NCI-H2107 treated with DMSO at 0.1 percent for 48 hours (cell line): ENCODE data around the gene BCAS4.

ENCODE experiments used
- DNase-seq: peaks from one replicate; lab custom pipeline; 2025; ENCODE audit not compliant: unreplicated experiment; lab: John Stamatoyannopoulos, UW

BCAS4 gene

DNA sequence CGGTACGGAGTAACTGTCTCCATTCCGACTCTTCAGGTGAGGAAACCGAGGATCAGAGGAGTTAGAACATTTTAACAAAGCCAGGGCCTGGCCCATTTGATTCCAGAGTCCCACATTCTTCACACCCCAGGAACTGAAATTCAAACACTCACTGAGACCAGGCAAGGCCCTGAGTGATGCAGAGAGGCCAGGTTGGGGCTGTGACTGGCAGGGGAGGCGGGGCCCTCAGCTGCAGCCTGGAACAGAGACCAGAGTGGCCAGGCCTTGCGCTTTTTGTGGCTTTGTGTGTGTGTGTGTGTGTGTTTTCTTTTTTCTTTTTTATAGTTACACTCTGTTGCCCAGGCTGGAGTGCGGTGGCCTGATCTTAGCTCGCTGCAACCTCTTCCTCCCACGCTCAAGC lies 57.2 kb downstream of the BCAS4 start:
- no peak for DNase-seq

DNA sequence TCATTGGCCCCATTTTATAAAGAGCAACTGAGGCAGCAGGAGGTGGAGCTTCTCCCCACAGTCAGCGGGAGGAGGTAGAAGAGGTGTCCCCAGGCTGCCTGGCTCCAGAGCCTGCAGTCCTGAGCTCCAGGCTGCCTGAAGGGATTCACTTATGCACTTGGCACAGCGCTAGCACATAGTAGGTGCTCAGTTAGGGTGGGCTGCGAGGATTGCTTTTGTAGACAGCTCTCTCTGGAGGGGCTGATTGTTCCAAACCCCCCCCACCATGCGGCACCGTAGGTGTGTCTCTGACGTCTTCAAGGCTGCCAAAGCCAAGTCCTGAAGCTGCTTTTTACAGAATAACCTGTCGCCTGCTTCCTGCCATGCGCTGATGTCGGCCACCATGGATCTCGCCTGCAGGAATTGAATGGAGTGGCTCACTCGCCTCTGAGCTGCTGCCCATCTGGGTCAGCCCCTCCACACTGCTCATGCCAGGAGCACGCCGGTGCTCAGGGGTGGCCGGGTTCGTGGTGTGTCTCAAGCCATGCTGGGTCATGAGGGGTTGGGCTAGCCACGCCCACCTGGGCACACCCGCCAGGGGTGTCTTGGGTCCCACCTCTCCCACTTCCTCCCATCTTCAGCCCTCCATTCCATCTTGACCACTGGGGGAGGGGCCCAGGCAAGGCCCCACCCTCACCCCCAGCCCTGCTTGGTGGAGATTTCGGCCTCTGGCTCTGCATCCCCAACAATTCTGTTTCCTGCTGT lies 59.8 kb downstream of the BCAS4 start:
- DNase-seq, result no peak

DNA sequence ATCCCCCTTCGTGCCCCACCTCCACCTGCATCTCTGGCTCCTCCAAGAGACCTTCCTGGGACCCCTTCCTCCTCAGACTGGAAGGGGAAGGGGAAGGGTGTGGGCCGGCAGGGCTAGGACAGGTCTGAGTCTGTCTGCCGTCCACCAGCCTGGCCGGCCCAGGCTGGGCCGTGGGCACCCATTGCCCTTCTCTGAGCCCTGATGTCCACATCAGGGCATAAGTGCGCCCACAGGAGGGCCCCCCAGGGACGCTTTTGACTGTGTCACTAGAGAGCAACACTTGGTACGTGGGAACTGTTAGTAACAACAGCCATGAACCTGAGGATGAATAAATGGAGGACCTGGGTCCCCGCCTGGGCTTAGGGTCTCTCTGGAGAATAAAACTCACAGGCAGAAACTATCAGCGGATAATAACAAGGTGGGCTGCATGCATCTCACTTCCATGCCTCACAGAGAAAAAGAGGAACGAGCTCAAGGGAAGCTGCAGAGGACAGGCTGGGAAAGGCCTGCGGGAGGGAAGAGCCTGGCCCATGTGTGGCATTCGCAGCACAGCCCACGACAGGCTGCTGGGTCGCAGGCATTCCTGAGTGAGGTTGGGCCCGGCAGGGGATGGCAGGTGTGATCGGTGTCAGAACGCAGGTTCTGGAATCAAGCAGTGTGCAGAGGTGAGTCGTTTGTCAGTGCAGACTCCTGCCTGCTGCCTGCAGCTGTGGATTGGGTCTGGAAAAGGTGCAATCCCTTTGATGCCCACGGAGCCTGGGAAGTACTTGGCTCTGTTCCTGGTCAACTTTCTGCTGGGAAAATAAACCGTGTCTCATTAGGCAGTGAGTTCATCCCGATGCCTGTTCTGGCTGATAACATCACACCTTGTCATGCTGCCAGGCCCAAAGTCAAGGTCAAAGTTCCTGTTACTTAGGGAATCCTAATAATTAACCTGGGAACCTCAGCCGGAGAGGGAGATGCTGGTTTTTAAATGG lies 60.9 kb downstream of the BCAS4 start:
- DNase-seq, result peak; percentile 22

DNA sequence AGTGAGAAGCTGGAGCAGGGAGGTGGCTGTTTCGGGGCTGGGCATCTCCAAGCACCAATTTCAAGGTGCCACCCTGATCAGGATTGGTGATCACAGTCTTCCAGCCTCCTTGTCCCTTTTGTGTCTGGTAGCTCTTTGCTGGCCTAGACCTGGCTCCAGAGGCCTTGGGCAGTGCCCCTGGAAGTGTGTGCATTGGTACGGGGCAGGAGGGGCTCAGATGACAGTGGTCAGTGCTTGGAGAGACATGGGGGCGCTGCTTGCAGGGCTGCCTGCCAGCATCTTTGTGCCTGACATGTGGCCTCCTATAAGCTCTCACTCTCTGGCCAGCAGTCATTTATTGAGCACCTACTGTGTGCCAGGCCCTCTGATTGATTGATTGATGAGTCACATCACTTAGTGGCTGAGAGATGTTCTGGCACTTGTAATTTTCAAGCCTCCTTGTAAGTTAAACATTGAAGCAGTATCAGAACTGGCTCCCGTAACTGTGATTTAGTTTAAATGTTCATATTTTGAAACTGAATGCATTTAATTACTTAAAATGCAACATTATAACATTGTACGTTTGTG lies 61.7 kb downstream of the BCAS4 start:
- DNase-seq, result no peak

DNA sequence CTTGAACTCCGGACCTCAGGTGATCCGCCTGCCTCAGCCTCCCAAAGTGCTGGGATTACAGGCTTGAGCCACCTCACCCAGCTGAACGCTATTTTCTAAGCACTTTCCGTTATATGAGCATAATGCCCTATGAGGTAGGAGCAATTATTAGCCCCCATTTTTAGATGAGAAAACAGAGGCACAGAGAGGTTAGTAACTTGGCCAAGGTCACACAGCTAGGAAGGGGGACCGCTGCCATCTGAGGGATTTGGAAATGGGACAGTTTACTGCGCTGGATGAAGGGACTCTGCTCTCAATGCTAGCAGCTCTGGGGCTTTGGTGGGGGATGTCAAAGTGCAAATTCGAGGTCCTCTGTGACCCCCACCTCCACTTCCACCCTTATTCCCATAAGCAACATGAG lies 62.5 kb downstream of the BCAS4 start:
- DNase-seq, result no peak

DNA sequence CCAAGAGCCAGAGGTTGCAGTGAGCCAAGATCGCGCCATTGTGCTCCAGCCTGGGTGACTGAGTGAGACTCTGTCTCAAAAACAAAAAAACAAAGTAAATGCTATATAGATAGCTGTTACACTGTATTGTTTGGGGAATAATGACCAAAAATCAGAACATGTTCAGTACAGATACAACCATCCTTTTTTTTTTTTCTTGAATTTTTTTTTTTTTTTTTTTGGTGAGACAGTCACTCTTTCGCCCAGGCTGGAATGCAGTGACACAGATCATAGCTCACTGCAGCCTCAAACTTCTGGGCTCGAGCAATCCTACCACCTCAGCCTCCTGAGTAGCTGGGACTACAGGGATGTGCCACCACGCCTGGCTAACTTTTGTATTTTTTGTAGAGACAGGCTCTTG lies 63.7 kb downstream of the BCAS4 start:
- DNase-seq, result no peak

DNA sequence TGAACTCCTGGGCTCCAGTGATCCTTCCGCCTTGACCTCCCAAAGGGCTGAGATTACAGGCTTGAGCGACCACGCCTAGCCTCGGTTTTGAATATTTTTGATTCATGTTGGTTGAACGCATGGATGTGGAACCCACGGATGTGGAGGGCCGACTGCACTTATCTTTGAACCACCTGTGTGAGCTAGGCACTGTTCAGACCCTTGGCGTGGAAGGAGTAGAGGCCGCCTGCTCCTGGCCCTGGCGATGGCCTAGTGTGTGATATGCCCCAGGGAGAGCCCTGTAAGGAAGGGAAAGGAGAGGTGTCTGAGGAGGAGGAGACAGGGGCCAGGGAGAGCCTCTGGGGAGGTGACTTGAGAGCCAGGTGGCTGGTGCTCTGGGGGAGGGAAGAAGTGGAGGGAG lies 64.3 kb downstream of the BCAS4 start:
- no peak for DNase-seq

DNA sequence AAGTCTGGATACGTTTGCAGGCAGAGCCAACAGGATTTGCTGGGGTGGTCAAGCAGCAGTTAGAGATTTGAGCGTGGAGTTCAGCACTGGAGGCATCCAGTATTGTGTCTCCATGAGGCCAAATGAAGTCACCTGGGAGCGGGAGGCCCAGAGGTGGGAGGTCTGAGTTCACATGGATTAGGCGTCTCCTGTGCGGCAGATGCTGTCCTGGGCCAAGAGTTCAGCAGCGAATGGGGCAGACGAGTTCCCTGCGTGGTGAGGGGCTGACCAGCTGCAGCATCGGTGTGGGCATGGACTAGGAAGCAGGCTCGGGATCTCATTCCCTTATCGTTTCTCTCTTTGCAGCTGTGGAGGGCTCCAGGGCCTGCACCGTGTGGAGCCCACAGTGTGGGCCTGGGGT lies 66.2 kb downstream of the BCAS4 start:
- no peak for DNase-seq

DNA sequence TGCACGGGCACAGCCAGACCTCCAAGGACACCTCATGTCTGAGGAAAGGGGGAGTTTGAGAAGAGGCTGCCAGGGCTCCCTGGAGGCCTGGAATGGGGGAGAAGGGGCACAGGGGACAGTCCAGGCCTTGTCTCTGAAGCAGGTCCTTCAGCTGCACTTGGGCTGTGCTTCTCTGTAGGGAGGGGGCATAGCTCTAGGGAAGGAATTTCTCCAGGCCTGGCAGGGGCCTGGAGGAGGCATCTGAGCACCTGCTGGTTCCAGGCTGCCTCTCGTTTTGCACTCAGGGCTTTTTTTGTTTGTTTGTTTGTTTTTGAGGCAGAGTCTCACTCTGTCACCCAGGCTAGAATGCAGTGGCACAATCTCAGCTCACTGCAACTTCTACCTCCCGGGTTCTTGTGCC lies 67.7 kb downstream of the BCAS4 start:
- DNase-seq, result no peak

DNA sequence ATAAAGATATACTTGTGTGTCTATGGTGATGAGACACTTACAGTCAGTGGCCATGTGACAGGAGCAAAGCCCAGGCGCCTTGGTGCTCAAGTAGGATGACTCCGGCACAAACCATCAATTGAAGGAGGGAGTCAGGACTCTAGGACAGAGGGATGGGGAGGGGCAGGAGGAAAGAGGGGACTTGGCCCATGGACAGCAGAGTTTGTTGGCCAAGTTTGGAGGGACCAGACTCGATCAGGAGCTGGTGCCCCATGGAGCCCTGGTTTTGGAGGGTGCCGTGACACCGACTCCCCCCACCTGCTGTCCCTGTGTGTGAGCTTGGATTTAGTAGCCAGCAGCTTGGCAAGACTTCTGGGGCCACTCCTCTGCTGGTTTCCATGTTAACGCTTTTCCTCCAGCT lies 70.3 kb downstream of the BCAS4 start:
- DNase-seq, result no peak

DNA sequence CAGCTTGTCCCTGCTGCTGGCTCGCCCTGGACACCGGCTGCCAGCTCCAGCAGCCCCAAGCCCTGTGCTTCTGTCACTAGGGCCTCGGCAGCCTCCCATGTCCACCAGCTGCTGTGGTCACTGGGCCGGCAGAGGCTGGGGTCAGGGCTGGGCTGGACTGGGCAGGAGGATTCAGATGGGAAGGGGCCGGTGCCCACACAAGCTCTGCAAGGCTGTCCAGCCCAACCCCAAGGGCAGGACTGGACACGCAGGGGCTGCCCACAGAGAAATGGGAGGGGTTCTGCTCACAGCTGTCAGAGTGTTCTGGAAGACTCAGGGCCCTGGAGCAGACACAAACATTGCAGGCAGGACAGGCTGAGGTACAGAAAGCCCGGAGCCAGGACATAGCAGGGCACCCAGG lies 70.7 kb downstream of the BCAS4 start:
- no peak for DNase-seq

DNA sequence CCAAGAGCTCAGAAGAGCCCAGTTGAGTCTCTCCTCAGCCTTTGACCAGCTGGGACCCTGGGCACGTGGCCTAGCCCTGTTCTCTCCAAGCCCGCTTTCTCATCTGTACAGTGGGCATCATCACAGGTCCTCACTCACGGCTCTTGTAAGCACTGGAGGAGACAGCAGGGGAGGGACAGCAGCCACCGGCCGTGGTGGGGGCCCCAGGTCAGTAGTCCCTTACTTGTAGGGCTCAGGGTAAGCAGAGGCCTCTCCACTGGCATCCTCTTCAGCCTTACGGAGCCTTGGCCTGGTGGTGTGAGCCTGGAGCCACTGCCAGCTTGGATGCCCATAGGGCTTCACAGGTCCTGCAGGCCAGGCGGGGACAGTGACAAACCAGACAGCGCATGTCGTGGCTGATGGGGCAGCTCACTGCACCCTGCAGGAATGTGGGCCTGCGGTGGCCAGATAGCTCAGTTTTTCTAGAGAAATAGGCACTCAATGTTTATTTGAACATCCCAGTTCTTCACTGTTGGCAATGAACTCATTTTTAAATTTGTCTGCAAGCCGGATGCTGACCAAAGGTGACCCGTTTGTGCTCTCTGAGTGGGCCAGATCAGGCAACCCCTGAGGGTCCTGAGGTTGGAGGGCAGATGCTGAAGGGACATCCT lies 71.3 kb downstream of the BCAS4 start:
- DNase-seq, result no peak

DNA sequence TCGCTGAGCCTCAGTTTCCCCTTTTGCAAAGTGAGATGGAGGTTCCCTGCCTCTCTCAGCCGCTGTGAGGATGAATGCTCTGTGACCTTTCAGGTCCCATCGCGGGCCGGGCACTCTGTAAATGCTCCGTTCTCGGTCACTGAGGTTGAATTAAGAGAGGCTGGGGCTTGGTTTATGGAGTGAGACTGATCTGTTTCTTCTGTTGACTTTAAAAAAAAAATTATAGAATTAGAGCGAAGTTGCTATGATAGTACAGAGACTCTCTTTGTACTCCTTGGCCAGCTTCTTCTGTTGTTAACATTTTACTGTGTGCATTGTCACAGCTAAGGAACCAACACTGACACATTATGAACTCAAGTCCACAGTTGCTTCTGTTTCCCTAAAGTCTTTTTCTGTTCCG lies 72.0 kb downstream of the BCAS4 start:
- no peak for DNase-seq

DNA sequence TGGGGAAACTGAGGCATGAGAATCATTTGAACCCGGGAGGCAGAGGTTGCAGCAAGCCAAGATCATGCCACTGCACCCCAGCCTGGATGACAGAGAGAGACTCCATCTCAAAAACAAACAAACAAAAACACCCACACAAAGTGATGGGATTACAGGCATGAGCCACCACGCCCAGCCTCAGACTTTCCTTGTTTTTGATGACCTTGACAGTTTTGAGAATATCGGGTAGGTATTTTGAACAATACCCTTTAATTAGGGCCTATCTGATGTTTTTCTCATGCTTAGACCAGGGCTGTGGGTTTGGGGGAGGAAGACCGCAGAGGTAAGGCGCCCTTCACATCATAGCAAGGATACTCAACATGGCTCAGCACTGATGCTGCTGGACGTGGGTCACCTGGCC lies 72.9 kb downstream of the BCAS4 start:
- no peak for DNase-seq

DNA sequence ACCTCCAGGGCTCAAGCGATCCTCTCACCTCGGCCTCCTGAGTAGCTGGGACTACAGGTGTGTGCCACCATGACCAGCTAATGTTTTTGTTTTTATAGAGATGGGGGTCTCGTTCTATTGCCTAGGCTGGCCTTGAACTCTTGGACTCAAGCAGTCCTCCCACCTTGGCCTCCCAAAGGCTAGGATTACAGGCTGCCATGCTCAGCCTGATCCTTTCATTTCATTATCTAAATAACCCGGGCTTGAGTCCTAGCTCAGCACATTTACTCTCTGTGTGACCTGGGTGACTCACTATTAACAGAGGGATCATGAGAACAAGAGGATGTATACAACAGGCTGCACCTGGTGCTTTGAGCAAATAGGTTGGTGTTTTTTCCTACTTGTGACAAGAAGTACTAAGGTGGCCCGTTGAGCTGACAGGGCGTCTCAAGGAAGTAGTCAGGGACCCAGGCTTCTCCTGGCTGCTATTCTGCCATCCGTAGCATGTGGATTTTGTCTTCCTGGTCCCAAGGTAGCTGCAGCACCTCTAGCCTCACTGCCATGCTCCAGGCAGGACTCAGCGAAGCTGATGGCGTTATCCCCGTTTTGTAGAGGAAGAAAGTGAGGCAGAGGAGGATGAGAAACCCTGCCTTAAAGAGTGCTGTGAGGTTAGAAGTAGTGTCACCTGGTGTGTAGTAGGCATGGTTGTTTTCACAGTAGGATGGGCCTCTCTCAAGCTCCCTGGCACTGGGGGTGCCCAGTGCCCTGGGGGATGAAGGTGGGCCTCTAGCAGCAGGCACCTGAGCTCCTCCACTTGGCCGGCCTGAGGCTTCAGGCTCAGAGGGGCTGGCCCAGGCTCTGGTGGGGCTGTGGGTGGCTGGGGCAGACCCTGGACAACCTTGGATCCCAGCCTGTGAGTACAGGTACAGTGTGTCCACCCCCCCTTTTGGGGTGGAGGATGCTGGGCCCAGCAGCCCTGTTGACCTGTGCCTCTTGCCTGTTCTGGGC lies 73.9 kb downstream of the BCAS4 start:
- no peak for DNase-seq

DNA sequence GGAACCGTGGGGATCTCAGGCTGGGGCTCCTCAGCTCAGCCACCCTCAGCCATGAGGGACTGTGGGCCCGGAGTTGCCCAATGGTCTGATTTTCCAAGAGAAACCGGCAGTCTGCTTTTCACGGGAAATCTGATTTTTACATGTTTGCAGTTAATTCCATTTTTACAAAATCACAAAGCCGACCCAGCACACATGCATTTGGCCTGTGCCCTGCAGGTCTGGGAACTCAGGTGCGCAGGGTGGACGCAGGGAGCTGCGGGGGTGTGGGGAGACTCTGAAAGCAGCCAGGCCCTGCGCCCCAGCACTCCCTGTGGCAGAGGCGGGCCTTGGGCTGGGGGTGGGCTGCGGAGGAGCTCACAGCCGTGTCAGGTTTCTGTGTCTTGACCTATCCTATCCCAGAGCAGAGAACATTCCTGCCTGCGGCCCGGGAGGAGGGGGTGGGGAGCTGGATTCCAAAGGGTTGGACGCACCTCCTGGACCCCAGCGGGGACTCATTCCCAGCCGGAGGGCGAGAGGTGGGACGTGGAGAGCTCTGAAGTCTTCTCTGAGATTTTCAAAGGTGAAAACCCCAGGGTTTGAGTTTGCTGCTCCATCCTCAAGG lies 75.8 kb downstream of the BCAS4 start:
- DNase-seq, result no peak

DNA sequence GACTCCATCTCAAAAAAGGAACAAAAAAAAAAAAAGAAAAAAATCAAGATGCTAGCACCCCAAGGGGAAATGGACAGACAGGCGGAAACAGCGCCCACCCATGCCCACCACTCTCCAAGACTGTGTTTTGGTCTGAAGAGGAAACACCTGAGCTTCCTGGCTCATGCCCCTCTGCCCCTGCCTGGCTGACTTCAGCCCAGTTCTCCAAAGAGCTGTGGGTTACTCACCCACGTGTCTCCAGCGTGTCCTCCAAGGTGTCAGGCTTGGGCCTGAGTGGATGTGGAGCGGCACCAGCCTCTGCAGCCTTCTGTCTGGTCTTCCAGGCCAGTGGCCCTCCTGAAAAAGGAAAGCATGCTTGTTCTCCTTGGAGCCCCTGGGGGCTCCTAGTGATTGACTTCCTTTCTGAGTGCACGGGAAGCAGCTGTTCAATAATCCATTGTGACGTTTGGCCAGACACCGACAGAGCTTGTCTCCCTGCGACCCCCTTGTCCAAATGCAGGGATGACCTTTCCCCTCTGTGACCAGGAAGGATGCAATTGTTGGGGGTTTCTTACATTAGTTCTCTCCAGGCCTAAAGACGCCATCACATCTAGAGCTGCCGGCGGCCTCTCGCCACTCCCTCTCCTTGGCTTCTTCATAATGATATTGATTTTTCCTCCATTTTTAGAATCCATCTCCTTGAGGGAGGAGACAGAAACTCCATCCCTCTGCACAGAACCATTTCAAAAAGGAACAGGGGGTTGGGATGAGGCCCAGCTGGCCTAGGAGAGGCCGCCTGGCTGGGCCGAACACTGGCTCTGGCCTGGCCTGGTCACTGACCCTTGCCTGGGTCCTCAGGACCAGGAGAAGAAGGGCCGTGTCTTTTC lies 77.9 kb downstream of the BCAS4 start:
- DNase-seq, result no peak

DNA sequence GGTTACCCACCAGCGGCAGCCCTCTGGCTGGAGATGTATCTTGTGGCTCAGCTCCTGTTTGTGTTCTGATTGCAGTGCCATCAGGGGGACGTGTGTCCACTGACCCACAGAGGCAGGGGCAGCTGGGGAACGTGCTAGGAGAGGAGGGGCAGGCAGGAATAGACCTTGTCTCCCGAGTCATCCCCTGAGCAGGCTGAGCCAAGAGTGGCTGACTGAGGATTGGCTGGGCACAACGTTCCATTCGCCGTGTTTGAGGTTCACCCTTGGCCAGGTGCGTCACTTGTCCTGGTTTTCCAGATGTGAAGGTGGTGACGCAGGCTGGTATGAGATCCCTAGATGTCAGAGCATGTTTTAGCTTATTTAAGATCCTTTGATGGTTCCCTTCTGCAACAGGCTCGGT lies 78.7 kb downstream of the BCAS4 start:
- DNase-seq, result no peak
